ENCODE measurements around the gene TM9SF1. TPM values are rescaled to one million over a fixed set of nuclear protein-coding genes. Genes with fewer than 3 reads are reported as not detected.

The TM9SF1 gene
- total and polyA plus RNA-seq, 2 experiments from 2014 or later = 12.6 to 27.5 TPM

- H3K27ac ChIP-seq (ENCODE audit: low read depth) = no peak overlapping the region
- no peak for TF ChIP-seq ZNF462 (CRISPR knock-in tag; IDR thresholded peaks at IDR 0.05)
- 0 out of 4 replicates have a peak, but pooled peaks of 1 of the 2 experiments have one; percentile 11 for TF ChIP-seq CTCF (conservative IDR thresholded peaks at IDR 0.05; ENCODE audit: low read depth in 2 of 2)
- no peak for DNase-seq (ENCODE audit: low spot score)
- Mint-ChIP-seq H3K27ac (no peak overlapping the region), H3K27me3 (ENCODE audit: insufficient read depth, low read depth, poor library complexity) (peaks cover 17% of the 10 kb centered on the region), H3K36me3 (ENCODE audit: low read depth) (peaks cover 53% of the 10 kb centered on the region), H3K9me3 (no peaks in the 10 kb centered on the region), H3K4me3 (peak overlapping the region; percentile 97), H3K4me1 (peaks cover 8% of the 10 kb centered on the region)
- no peak overlapping the region for H2AFZ ChIP-seq
- H3K4me1 ChIP-seq (ENCODE audit: insufficient read depth) = peaks cover 10% of the 10 kb centered on the region
- 0 out of 2 replicates have a peak, but pooled peaks cover 2% of the 10 kb centered on the region for H3K79me2 ChIP-seq (replicated peaks; ENCODE audit: insufficient read depth)
- H4K20me1 ChIP-seq (replicated peaks; ENCODE audit: insufficient read depth) = no peaks in the 10 kb centered on the region; the same call in 1 of the 2 replicates
- no peak overlapping the region for H3K4me3 ChIP-seq
- no peak overlapping the region for H3K4me2 ChIP-seq
- H3K27me3 ChIP-seq (ENCODE audit: insufficient read depth) = peaks cover 3% of the 10 kb centered on the region; the same call in 1 of the 2 replicates
- ATAC-seq = no peak
- H3F3A ChIP-seq (replicated peaks; ENCODE audit: low read depth) = peaks cover 11% of the 10 kb centered on the region
- peaks cover 17% of the 10 kb centered on the region; the same call in 1 of the 2 replicates for H3K36me3 ChIP-seq (ENCODE audit: insufficient read depth)
- no peaks in the 10 kb centered on the region for H3K9me2 ChIP-seq (ENCODE audit: insufficient read depth)
These were observed 45.1 kb upstream of the TM9SF1 start for GRCh38 chr14:24240110-24240918.

Data from GM23338 (cell line).